Endothelial cell of hepatic sinusoid (primary cell): Measurements from ENCODE around the gene OR6J1.
"Not testable (repeated sequence)": the region's sequence is repeated elsewhere in the genome, so short reads cannot be mapped to it uniquely, and the experiment has no call there.

Experiments used
- in situ Hi-C: cut with HindIII; loops from 2 replicates; pipeline ENCODE4 v1.10.0; 2017; ENCODE audit warnings: low sequenced_read_pairs

Gene OR6J1

DNA sequence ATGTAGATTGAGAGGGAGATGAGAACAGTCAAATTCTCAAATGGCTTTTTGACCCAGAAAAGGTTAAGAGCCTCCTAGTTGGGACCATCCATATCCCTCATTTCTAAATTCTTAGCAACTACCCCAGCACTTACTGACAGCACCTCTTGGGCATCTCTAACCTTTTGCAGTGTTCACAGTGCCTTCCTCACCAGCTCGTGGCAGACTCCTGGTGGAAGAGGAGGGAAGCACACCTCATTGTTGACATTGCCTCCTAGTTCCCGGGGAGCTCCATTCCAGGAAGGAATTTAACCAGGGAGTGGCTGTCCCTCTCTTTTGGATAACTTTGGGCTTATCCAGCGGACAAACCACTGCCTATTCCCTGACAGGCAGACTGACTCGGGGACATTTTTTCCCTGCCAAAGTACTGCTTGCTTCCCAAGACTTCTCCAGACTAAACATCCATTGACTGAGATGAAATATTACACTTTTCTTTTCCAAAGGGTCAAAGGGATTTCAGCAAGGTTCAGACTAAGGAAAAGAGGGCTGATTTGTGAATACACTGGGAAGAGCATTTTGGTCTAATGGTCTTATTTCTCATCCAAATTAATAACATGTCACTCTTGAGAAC lies 9.0 kb upstream of the OR6J1 start:
- in situ Hi-C loops = no loop called here

DNA sequence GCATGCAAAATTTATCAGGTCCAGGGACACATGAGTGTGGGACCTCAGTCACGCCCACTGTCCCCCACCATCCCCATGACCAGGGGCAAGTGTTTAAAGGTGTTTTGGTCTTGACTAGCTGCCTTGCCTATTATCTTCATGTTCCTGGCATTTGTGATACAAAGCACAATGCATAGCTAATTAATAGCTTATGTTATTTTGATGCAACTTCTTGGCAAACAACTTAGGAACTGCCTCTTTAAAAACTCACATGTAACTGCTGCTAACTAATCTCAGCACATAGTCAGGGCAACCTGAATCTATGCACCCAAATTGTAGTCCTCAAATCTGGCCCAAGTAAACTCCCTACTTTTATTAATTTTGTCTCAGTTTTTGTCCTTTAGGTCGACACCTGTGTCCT lies 7.4 kb upstream of the OR6J1 start:
- in situ Hi-C loops = no loop called here

DNA sequence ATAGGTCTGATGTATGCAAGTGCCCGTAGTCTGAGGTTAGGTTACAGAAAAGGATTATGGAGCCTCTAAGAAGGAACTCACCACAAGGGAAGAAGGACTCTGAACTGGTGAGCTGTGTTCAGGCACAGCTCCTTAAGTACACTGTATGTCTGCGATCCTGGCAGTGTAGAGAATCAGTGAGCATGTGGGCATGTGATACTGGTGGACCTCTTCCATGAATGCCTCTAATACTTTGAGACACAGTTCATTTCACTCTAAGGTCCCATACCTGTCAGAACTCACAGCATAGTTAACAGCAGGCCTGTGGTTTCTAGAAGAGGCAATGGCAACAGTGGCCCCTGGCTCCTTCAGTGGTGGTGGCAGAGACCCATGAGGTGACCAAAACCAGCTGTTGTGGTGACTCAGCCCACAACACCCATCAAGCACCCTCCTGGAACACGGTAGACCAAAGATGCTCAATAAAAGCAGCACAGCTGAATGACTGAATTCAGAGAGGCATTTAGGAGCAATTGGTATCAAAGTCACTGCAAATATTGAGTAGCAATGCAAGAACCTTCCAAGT lies 6.9 kb upstream of the OR6J1 start:
- in situ Hi-C loops = no loop called here

DNA sequence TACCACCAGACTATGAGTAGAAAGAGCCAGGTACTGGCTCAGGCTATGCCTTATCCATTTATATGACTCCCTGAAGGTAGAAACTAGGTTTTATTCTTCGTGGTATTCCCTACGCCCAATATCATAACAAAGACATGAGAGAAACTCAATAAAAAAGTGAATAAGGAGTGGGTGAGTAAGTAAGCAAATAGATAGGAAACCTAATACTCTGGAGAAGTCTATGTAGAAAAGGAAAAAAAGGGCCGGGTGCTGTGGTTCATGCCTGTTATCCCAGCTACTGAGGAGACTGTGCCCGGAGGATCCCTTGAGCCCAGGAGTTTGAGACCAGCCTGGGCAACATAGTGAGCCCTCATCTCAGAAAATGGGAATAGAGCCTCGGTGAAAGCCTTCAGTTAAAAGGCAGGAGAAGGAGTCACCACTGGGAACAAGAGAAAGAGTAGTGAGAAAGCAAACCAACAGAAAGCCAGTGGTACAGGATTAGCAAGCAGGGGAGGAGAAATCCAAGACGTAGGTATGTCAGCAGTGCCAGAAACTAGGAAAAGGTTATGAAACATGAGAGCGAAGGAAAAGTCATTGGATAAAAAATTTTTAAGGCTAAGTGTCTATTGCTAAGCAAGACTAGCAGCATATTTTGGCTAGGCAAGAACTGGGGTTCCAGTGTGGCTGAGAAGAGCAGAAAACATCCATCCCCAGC lies 6.0 kb upstream of the OR6J1 start:
- in situ Hi-C loops = no loop called here

DNA sequence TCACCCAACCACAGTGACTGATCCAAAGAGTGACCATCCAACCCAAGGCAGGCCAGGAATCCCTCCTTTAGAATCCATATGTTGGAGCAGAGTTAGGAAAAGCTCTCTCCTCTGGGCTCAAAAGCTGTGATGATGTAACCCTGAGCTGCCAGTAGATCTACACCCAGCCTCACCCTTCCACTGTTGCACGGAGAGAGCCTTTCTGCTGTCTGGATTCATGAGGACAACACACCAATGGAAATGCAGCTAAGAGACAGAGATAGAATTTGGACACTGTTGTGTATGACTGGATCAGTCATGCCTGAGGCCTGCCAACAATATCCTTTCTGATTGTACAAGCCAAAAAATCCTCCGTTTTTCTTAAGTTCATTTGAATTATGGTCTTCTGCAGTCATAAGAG lies 4.4 kb upstream of the OR6J1 start:
- in situ Hi-C loops = no loop called here

DNA sequence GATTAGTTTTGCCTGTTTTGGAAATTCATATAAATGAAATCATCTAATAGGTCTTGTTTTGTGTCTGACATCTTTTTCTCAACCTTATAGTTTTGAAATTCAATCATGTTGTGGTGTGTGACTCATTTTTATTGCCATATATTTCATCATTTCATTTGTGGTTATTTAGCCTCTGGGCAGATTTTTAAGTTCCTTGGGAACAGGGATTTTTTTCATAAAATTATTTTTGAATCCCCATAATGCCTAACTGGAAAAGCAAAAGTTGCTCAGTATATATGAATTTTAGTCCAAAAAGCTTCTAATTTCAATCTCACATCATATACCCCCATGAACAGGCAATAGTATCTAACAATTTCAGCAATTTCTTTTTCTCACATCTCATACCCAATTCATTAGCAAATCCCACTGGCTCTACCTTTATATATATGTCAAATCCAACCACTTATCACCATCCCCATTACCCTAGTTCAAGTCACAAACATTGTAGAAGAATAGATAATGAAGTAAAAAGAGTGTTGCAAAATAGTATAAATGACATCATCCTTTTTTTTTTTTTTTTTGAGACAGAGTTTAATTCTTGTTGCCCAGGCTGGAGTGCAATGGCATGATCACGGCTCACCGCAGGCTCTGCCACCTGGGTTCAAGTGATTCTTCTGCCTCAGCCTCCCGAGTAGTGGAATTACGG lies 2.6 kb upstream of the OR6J1 start:
- in situ Hi-C loops = no loop called here

DNA sequence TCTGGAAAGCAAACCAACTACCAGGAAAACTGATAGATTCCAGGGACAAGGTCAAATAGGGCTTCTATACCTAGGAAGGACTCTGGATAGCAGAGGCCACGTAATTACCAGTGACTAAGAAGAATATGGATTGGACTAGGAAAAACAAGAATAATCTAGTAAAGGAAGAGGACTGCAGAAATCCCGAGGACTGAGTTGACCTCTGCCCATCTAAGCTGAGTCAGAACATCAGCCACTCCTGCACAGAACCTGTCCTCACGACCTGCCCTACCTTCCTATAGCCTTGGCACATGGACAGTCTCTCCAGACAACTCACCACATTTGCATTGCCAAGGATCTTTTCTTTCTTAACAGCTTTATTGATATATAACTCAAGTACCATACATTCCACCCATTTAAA lies 2.3 kb downstream of the OR6J1 start:
- in situ Hi-C loops = no loop called here

DNA sequence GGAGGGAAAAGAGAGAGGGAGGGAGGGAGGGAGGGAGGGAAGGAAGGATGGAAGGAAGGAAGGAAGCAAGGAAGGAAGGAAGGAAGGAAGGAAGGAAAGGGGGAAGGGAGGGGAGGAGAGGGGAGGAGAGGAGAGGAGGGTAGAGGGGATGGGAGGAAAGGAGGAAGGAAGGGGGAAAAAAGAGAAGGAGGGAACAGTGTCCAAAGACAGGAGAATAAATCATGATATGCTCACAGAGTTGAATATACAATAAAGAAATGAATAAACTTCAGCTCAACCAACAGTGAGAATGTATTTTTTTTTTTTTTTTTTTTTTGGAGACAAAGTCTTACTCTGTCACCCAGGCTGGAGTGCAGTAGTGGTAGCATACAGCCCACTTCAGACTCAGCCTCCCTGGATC lies 4.0 kb downstream of the OR6J1 start:
- in situ Hi-C loops = no loop called here

DNA sequence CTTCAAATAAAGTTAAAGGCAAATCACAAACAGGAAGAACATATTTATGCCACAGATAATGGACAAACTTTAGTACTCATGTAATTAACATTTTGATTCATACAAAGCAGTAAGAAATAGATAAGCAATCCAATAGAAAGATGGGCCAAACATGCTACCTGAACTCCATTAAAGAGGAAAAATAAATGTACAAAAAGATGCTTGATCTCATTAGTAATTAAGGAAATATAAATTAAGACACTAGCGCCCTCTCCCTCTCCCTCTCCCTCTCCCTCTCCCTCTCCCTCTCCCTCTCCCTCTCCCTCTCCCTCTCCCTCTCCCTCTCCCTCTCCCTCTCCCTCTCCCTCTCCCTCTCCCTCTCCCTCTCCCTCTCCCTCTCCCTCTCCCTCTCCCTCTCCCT lies 8.2 kb downstream of the OR6J1 start:
- in situ Hi-C loops = not testable (repeated sequence)

DNA sequence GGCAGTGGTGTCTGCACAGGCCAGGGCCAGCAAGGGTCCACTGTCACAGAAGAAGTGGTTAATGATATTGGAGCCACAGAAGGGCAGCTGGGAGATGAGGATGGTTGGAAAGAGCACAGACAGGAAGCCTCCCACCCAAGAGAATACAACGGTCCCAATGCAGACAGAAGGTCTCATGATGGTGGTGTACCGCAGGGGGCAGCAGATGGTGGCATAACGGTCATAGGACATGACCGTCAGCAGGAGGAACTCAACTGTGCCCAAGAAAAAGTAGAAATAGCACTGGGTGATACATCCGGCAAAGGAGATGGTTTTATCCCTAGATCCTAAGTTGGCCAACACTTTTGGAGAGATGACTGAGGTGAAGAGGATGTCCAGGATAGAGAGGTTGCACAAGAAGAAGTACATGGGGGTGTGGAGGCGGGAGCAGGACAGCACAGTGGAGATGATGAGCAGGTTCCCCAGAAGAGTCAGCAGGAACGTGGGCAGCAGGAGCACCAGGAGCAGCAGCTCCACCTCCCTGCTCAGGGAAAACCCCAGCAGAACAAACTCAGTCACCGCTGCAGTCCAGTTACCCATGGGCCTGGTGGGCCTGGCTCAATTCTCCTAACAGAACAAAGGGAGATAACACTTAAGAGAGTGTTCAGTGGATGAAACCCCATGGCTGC lies 9.8 kb downstream of the OR6J1 start:
- in situ Hi-C loops = no loop called here

DNA sequence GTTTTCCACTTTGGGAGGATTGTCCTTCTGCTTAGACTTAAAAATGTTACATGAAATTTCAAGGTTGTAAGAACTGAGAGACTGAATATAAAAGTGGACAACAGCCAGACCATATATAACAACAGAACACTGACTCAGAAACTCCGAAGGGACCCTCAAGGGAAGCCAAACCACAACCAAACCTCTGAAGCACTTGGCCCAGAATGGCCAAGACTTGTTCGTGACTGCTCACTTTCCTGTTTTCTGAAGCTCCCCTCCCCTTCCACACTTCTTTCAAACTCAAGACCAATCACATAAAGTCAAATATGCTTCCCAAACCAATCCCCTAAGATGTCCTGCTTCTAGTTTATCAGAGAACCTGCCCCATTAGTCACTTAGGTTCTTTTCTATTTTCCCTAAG lies 13.7 kb downstream of the OR6J1 start:
- in situ Hi-C loops = no loop called here

DNA sequence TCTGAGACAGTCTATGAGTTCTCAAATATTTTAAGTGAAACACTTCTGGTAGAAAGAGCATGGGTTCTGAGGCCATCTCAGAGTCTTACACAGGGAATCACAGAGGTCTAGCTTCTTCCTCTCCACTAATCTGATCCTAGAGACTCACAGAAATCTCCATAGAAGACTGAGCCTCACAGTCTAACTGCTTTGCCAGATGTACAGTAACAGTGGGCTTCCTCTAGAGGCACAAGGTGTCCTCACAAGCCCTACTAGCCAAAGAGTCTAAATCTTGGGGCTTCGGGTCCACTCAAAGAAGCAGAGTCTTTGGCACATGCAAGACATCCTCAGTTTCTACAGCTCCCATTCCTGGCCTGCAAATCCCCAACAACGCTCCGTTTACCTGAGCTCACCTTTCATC lies 14.1 kb downstream of the OR6J1 start:
- in situ Hi-C loops = no loop called here

DNA sequence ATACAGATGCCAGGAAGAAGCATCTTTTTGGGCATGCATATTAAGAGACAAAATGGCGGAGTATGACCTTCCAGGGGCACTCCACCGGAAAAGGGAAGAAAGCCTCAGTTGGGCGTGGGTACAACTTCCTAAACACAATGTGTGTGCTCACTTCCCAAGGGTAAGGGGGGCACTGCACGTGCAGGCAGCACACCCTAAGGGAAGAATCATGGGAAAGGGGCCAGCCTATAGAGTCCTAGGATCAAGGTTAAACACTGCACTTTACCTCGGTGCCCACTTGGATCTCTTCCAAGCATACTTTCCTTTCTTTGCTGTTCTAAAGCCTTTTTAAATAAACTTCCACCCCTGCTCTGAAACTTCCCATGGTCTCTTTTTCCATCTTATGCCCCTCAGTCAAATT lies 14.8 kb downstream of the OR6J1 start:
- in situ Hi-C loops = no loop called here

DNA sequence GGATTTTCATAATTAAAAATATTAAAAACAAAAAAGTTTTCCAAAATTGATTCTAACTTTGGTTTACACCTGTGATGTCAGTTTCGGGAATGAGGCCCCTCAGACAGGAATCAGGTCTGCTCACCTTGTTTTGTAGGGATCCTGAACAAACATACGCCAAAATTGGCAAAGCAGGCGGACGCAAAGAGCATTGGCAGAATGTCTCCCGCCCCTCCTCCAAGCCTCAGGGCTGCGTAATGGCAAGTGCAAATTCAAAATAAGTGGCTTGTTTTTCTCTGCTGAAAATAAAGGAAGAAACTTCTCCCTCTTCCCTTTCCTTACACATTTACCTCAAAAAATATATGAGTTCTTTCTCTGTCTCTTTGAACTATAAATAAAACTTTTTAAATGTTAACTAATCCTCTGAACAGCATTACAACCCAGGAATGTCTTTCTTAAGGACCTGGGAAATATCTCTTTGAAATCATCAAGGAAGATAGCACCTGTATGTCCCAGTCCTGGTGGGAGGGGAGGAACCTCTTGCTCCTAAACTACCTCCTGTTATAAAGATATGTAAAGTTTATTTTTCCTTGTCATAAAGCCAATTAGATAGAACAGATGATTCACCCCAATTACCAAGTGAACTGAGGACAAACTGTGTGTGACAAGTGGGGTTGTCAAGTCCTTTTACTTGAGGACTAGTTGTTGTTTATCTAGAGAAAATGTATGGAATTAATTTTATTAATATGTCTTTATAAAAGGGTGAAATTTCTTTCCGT lies 16.5 kb downstream of the OR6J1 start:
- in situ Hi-C loops = no loop called here

DNA sequence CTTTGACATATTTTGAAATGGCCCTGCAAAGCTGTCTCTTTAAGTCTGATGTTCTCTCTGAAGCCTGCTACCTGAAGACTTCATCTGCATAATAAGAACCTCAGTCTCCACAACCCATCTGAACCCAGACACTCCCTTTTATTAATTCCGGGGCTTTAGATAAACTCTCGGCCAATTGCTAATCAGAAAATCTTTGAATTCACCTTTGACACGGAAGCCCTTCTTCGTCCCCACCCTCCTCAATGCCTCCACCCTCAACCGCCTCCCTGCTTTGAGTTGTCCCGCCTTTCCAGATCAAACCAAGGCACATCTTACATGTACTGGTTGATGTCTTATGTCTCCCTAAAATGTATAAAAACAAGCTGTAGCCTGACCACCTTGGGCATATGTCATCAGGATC lies 17.6 kb downstream of the OR6J1 start:
- in situ Hi-C loops = no loop called here

DNA sequence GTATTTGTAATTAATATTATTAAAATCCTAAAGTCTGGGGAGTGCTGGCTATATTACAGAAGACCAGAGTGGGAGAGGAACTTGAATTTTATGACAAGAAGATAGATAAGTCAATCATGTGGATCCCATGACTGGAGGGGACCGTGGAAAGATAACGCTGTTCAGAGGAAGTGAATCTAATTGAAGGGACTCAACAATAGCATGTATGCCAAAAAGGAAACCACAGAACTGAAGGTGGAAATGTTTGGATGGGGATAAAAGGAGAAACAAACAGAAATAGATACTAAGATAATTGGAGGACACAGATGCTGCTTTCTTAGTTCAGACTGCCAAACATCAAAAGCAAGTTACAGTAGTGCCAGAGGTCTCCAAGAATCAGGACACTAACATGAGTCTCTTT lies 21.1 kb downstream of the OR6J1 start:
- in situ Hi-C loops = no loop called here

DNA sequence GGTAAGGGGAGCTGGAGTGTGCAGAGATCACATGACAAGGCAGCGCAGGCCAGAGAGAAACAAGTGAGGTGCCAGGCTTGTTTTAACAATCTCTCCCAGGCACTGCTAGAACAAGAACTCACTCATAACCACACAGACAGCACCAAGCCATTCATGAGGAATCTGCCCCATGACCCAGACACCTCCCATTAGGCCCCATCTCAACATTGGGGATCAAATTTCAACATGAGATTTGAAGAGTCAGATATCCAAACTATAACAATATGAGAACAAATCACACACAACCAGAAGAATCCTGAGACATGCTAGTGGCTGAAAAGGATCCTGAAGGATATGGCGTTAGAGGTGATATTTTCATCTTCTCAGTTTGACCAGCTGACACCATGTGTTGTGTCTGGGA lies 21.9 kb downstream of the OR6J1 start:
- in situ Hi-C loops = no loop called here

DNA sequence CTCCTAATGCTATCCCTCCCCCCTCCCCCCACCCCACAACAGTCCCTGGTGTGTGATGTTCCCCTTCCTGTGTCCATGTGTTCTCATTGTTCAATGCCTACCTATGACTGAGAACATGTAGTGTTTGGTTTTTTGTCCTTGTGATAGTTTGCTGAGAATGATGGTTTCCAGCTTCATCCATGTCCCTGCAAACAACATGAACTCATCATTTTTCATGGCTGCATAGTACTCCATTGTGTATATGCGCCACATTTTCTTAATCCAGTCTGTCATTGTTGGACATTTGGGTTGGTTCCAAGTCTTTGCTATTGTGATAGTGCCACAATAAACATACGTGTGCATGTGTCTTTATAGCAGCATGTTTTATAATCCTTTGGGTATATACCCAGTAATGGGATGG lies 28.4 kb downstream of the OR6J1 start:
- in situ Hi-C loops = not testable (repeated sequence)

DNA sequence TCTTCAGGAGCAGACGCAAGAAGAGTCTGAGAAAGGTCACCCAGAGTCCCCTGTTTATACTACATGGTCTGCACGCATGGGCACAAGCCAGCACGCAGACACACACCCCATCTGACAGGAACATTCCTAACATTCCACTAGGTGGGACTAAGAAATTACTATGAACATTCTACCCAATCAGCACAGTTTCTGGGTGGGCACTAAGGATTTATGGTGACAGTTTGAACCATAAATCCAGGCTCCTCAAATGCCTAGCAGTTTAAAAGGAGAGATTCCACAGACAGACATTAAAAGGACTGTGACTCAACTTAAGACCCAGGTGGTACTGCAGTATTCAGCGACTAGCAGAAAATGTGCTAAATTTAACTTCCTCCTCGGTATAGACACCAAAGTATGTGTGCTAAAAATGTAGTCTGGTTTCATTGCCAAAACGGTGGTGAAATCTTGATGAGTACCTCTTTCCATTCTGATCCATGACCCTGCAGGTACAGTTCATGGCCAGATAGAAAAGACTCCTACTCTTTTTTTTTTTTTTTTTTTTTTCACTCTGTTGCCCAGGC lies 29.8 kb downstream of the OR6J1 start:
- in situ Hi-C loops = no loop called here

DNA sequence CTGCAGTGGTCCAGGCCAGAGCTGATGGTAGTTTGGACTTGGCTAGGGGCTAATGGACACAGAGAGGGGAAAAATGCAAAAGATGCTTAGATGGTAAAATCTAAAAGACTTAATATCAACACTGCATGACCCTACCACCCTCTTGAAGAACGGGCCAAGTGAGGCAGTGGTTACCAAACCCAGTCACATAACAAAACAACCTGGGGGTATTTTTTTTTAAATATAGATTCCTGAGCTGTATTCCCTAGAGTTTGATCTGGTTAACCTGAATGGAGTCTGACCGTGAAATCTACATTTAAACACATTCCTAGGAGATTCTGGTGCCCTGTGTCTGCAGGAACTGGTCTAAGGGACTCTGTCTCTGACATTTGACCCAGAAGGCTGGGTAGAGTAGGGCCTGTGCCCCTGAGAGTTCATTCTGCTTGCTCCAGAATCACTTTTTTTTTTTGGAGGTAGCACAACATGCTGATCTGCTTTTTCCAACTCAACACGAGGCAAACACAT lies 30.4 kb downstream of the OR6J1 start:
- in situ Hi-C loops = no loop called here
